K562 (cell line): ENCODE results near the gene SELENOO. TPM values are rescaled to one million over a fixed set of nuclear protein-coding genes. Genes with fewer than 3 reads are reported as not detected.

Experiments used
- BMI1 ChIP-seq: fragments of 150-350 bp; IDR thresholded peaks from 2 replicates; pipeline ENCODE4 v1.6.1; 2014; ENCODE audit warnings: low read length
- GABPB2 ChIP-seq: fragments of 250-450 bp; sonication (Bioruptor Pico); conservative IDR thresholded peaks from 2 replicates; pipeline ENCODE4 v1.5.1; 2021; ENCODE audit warnings: mild to moderate bottlenecking
- HBP1 ChIP-seq: fragments of 450-650 bp; formaldehyde crosslinking; IDR thresholded peaks from 2 replicates; pipeline ENCODE4 v1.4.0; 2022; ENCODE audit warnings: missing genetic modification characterization
- MECOM ChIP-seq: fragments of 250-450 bp; sonication (Bioruptor Pico); IDR thresholded peaks from 2 replicates; pipeline ENCODE4 v1.8.0; 2022; ENCODE audit warnings: inconsistent platforms
- PCBP2 ChIP-seq: fragments of 200-400 bp; formaldehyde crosslinking; IDR thresholded peaks from 2 replicates; pipeline ENCODE4 v1.6.1; 2018; ENCODE audit warnings: low read length, low read depth, mild to moderate bottlenecking, moderate library complexity; ENCODE audit not compliant: poor library complexity, severe bottlenecking
- POLR3A ChIP-seq: IDR thresholded peaks from 2 replicates; pipeline ENCODE4 v1.6.1; 2011; ENCODE audit warnings: borderline replicate concordance, mild to moderate bottlenecking, moderate library complexity; ENCODE audit not compliant: insufficient read length, insufficient read depth; ENCODE audit errors: extremely low read depth
- SNAPC5 ChIP-seq: fragments of 250-450 bp; sonication (Bioruptor Pico); IDR thresholded peaks from 2 replicates; pipeline ENCODE4 v1.8.0; 2021; ENCODE audit warnings: moderate library complexity, mild to moderate bottlenecking, inconsistent platforms
- ZBTB17 ChIP-seq: fragments of 450-650 bp; formaldehyde crosslinking; IDR thresholded peaks from 2 replicates; pipeline ENCODE4 v1.4.0; 2020; ENCODE audit warnings: mild to moderate bottlenecking
- ZNF232 ChIP-seq: sonication (generic); formaldehyde crosslinking; IDR thresholded peaks from 2 replicates; pipeline ENCODE4 v1.8.0; 2022; ENCODE audit warnings: mild to moderate bottlenecking, missing genetic modification reagents
- ZNF318 ChIP-seq, 2 experiments: fragments of 450-650 bp; IDR thresholded peaks; 2 replicates each; pipeline ENCODE4 v1.6.1; 2016; ENCODE audit warnings: mild to moderate bottlenecking in 2 of 2, borderline replicate concordance in 1 of 2, low read depth in 1 of 2, moderate library complexity in 1 of 2
- ZNF398 ChIP-seq: fragments of 250-450 bp; sonication (Bioruptor Pico); IDR thresholded peaks from 2 replicates; pipeline ENCODE4 v1.8.0; 2021; ENCODE audit warnings: moderate library complexity, mild to moderate bottlenecking, inconsistent platforms
- ZNF77 ChIP-seq: fragments of 250-450 bp; sonication (Bioruptor Pico); IDR thresholded peaks from 2 replicates; pipeline ENCODE4 v1.5.0; 2020
- ZNF785 ChIP-seq: fragments of 250-450 bp; sonication (Bioruptor Pico); IDR thresholded peaks from 2 replicates; pipeline ENCODE4 v1.4.0; 2020; ENCODE audit warnings: mild to moderate bottlenecking
- polyA plus RNA-seq, 8 experiments: library from polyadenylated mRNA; depleted of rRNA in 4 of 8; stranded (reverse) in 5 of 8; unstranded in 3 of 8; fragments of >200 nt; fragmentation: Nextera tagmentation in 2 of 8; fragmentation: Illumina TruSeq in 1 of 8; extraction: Ambion mirVana in 2 of 8; extraction: Trizol in 1 of 8; gene quantifications; 2 replicates each; pipeline versions ENCODE4 v1.2.1 to v1.2.3, GENCODE V29; 2011 to 2014; ENCODE audit warnings: inconsistent platforms in 1 of 8, missing spikeins in 1 of 8
- total RNA-seq, 7 experiments: library from RNA; depleted of rRNA in 6 of 7; stranded (reverse); fragments of >200 nt in 6 of 7; fragmentation: Illumina TruSeq in 2 of 7; extraction: Trizol in 2 of 7; gene quantifications; 2 replicates each; pipeline versions ENCODE4 v1.2.1 to v1.2.3, GENCODE V29; 2011 to 2021; ENCODE audit warnings: low replicate concordance in 1 of 7

The SELENOO gene
- total and polyA plus RNA-seq, 9 of the 15 experiments (the other 6 are each of a cell fraction or from before 2014, with no cell fraction given), result 0.37 to 24.9 (median 8.3) TPM

- TF ChIP-seq SNAPC5 (CRISPR knock-in tag) (no peak), ZBTB17 (CRISPR knock-in tag) (no peak), PCBP2 (no peak), ZNF77 (no peak), BMI1 (no peak), ZNF232 (CRISPR knock-in tag) (no peak), MECOM (CRISPR knock-in tag) (no peak), ZNF785 (no peak), ZNF318 (IDR thresholded peaks at IDR 0.05; ENCODE audit: borderline replicate concordance in 1 of 2, low read depth in 1 of 2) (no peak), GABPB2 (CRISPR knock-in tag) (no peak), HBP1 (CRISPR knock-in tag) (no peak), ZNF398 (CRISPR knock-in tag) (no peak), POLR3A (no peak)
Measured at GRCh38 chr22:50244420-50245213, 43.8 kb downstream of the SELENOO start, which contains the start of gene TUBGCP6 (continued).
